Natural killer cell (primary cell): ENCODE data around the gene SHKBP1. TPM values are rescaled to one million over a fixed set of nuclear protein-coding genes. Genes with fewer than 3 reads are reported as not detected.
"Not testable (repeated sequence)": the region's sequence is repeated elsewhere in the genome, so short reads cannot be mapped to it uniquely, and the experiment has no call there.

Experiments used
- ATAC-seq, 3 donors: fragments of 150-1000 bp in 2 of 3; fragments of 200-7000 bp in 1 of 3; cut with Tn5 transposase; 1 replicate in 1 of 3; 2 replicates in 2 of 3; pipeline ENCODE4 v1.10.0; 2021; ENCODE audit warnings: mild to moderate bottlenecking in 2 of 3, moderate library complexity in 2 of 3
- DNase-seq, 2 donors: peaks; one replicate each; pipeline versions ENCODE4 v3.0.0 to v3.0.0-alpha.2; 2013 to 2021; ENCODE audit warnings: mixed read lengths in 1 of 2
- H3K27ac ChIP-seq: one replicate; pipeline ENCODE4 v1.5.1; 2013; ENCODE audit warnings: mild to moderate bottlenecking, low read length
- H3K27me3 ChIP-seq: one replicate; pipeline ENCODE4 v1.6.1; 2013; ENCODE audit warnings: low read length; ENCODE audit not compliant: control insufficient read depth, insufficient read depth
- H3K36me3 ChIP-seq: one replicate; pipeline ENCODE4 v1.6.1; 2013; ENCODE audit warnings: low read length; ENCODE audit not compliant: control insufficient read depth, insufficient read depth
- H3K4me1 ChIP-seq: one replicate; pipeline ENCODE4 v1.6.1; 2013; ENCODE audit warnings: low read length; ENCODE audit not compliant: control insufficient read depth, insufficient read depth
- H3K4me3 ChIP-seq: one replicate; pipeline ENCODE4 v1.5.1; 2013; ENCODE audit warnings: low read length
- H3K9me3 ChIP-seq: one replicate; pipeline ENCODE4 v1.6.1; 2013; ENCODE audit warnings: low read length; ENCODE audit not compliant: control insufficient read depth, insufficient read depth
- H3K27ac Mint-ChIP-seq, 2 donors: one replicate each; pipeline ENCODE4 v1.8.0; 2022; ENCODE audit warnings: mild to moderate bottlenecking in 2 of 2, mixed read lengths in 2 of 2, moderate library complexity in 1 of 2
- H3K27me3 Mint-ChIP-seq, 2 donors: one replicate each; pipeline ENCODE4 v1.8.0; 2022; ENCODE audit warnings: low read depth in 2 of 2, mixed read lengths in 2 of 2
- H3K36me3 Mint-ChIP-seq: one replicate; pipeline ENCODE4 v1.8.0; 2022; ENCODE audit warnings: mixed read lengths
- H3K4me1 Mint-ChIP-seq, 2 donors: one replicate each; pipeline ENCODE4 v1.8.0; 2022; ENCODE audit warnings: mixed read lengths in 2 of 2
- H3K4me3 Mint-ChIP-seq: one replicate; pipeline ENCODE4 v1.8.0; 2022; ENCODE audit warnings: mild to moderate bottlenecking, moderate library complexity, mixed read lengths
- H3K9me3 Mint-ChIP-seq, 2 donors: one replicate each; pipeline ENCODE4 v1.8.0; 2022; ENCODE audit warnings: mixed read lengths in 2 of 2
- CTCF ChIP-seq: fragments of 200-600 bp; IDR thresholded peaks from one replicate; pipeline ENCODE4 v1.8.0; 2022; ENCODE audit warnings: antibody characterized with exemption
- WGBS: methylation state at CpG from one replicate; pipeline ENCODE4 v1.1.7; 2013; ENCODE audit warnings: missing lambda C conversion rate; ENCODE audit not compliant: insufficient coverage; 5-methylcytosine and 5-hydroxymethylcytosine counted together
- intact Hi-C: fragments of 100-400 bp; cut with micrococcal nuclease; formaldehyde crosslinking; loops from one replicate; pipeline ENCODE4 v1.14.2; 2022
- total RNA-seq, 4 donors: library from RNA; stranded (reverse); fragments of 120-200 nt in 1 of 4; gene quantifications; one replicate each; pipeline versions ENCODE4 v1.2.3 to v1.2.4, GENCODE V29; 2013 to 2022

The SHKBP1 gene
- total RNA-seq, 3 donors from 2014 or later (not counting 1 experiment from before 2014, with no cell fraction given): 209 to 224 (median 209) TPM

GRCh38 chr19:40534148-40534547, 42.5 kb upstream of the SHKBP1 start:
- intact Hi-C loops: no loop called here
- Histone ChIP-seq H3K4me3 (no peak overlapping the region), H3K4me1 (peaks cover 10% of the 10 kb centered on the region), H3K27ac (no peak overlapping the region), H3K27me3 (peaks cover 16% of the 10 kb centered on the region), H3K9me3 (peaks cover 4% of the 10 kb centered on the region), H3K36me3 (no peaks in the 10 kb centered on the region)
- Mint-ChIP-seq H3K27me3 (peaks cover 13 to 25% of the 10 kb centered on the region in 2 donors), H3K36me3 (no peaks in the 10 kb centered on the region), H3K27ac (no peak overlapping the region), H3K9me3 (no peaks in the 10 kb centered on the region), H3K4me3 (no peak overlapping the region), H3K4me1 (peaks cover 5 to 18% of the 10 kb centered on the region in 2 donors)
- WGBS: 87% methylated on average over 4 of the region's 4 CpGs
- DNase-seq (no peak), ATAC-seq (no peak)
- TF ChIP-seq CTCF: no peak

- TF ChIP-seq CTCF: no peak
- intact Hi-C loops: no loop called here
- WGBS: 71% methylated on average over 4 of the region's 4 CpGs
- ATAC-seq (no peak), DNase-seq (no peak)
- Mint-ChIP-seq H3K27me3 (peaks cover 0 to 10% of the 10 kb centered on the region in 2 donors), H3K4me1 (no peaks in the 10 kb centered on the region), H3K36me3 (no peaks in the 10 kb centered on the region), H3K9me3 (no peaks in the 10 kb centered on the region), H3K27ac (no peak overlapping the region), H3K4me3 (no peak overlapping the region)
- Histone ChIP-seq H3K27ac (no peak overlapping the region), H3K4me3 (no peak overlapping the region), H3K9me3 (peaks cover 4% of the 10 kb centered on the region), H3K4me1 (no peaks in the 10 kb centered on the region), H3K27me3 (no peaks in the 10 kb centered on the region), H3K36me3 (no peaks in the 10 kb centered on the region)
These were observed 37.6 kb upstream of the SHKBP1 start for GRCh38 chr19:40539070-40539469.

GRCh38 chr19:40542202-40542859, 34.3 kb upstream of the SHKBP1 start:
- no peaks in the 10 kb centered on the region for H3K4me1 Mint-ChIP-seq
- DNase-seq (no peak), ATAC-seq (no peak)
- WGBS: 66% methylated on average over 6 of the region's 6 CpGs
- no peak overlapping the region for H3K4me3 Mint-ChIP-seq
- H3K9me3 Mint-ChIP-seq: no peaks in the 10 kb centered on the region
- TF ChIP-seq CTCF: no peak
- H3K36me3 Mint-ChIP-seq: no peaks in the 10 kb centered on the region
- peaks cover 0 to 6% of the 10 kb centered on the region in 2 donors for H3K27me3 Mint-ChIP-seq
- Histone ChIP-seq H3K4me1 (no peaks in the 10 kb centered on the region), H3K9me3 (no peaks in the 10 kb centered on the region), H3K27ac (no peak overlapping the region), H3K27me3 (no peaks in the 10 kb centered on the region), H3K4me3 (no peak overlapping the region), H3K36me3 (no peaks in the 10 kb centered on the region)
- intact Hi-C loops: no loop called here
- no peak overlapping the region for H3K27ac Mint-ChIP-seq

GRCh38 chr19:40543029-40543597, 33.6 kb upstream of the SHKBP1 start:
- Mint-ChIP-seq H3K4me1 (no peaks in the 10 kb centered on the region), H3K4me3 (no peak overlapping the region), H3K27ac (no peak overlapping the region), H3K27me3 (peaks cover 0 to 6% of the 10 kb centered on the region in 2 donors), H3K9me3 (no peaks in the 10 kb centered on the region), H3K36me3 (no peaks in the 10 kb centered on the region)
- Histone ChIP-seq H3K27me3 (peaks cover under 1% of the 10 kb centered on the region), H3K9me3 (no peaks in the 10 kb centered on the region), H3K4me1 (no peaks in the 10 kb centered on the region), H3K4me3 (no peak overlapping the region), H3K36me3 (no peaks in the 10 kb centered on the region), H3K27ac (no peak overlapping the region)
- TF ChIP-seq CTCF: no peak
- no peak for DNase-seq
- ATAC-seq: no peak
- intact Hi-C loops: no loop called here
- WGBS: 90% methylated on average over 4 of the region's 6 CpGs

DNA sequence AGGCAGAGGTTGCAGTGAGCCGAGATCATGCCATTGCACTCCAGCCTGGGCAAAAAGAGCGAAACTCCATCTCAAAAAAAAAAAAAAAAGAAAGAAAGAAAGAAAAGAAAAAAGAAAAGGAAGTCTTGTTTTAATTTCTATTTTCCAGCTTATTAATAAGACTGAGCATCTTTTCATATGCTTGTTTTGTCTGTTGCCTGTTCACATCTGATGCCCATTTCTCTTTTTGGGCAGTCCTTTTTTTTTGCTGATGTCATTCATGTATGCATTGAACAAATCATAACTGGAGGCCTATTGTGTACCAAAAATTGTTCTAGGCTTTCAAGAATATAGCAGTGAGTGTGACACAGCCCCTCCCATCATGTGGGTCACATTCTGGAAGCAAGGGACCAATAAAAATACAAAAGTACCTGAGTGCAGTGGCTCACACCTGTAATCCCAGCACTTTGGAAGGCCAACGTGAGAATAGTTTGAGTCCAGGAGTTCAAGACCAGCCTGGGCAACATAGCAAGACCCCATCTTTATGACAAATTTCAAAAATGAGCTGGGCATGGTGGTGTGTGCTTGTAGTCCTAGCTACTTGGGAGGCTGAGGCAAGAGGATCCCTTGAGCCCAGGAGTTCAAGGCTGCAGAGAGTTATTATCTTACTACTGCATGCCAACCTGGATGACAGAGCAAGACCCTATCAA, 30.4 kb upstream of the SHKBP1 start:
- not testable (repeated sequence) for H3K27ac Mint-ChIP-seq, H3K4me3 Mint-ChIP-seq, H3K36me3 Mint-ChIP-seq, H3K4me1 ChIP-seq, ATAC-seq, H3K36me3 ChIP-seq, H3K4me3 ChIP-seq, H3K9me3 ChIP-seq, H3K27ac ChIP-seq, H3K9me3 Mint-ChIP-seq, H3K4me1 Mint-ChIP-seq, DNase-seq
- intact Hi-C loops: loop anchor here (5.0 kb wide), 1 partner anchor 86 kb away; no protein-coding TSS in a partner anchor
- H3K27me3 Mint-ChIP-seq: peaks cover 18 to 25% of the 10 kb centered on the region in 2 donors
- H3K27me3 ChIP-seq: peaks cover 12% of the 10 kb centered on the region
- 62% methylated on average over 2 of the region's 3 CpGs for WGBS
